ENCODE data around the gene SIRPA.

- TF ChIP-seq CTCF (IDR thresholded peaks at IDR 0.05) (no peak), POLR2A (IDR thresholded peaks at IDR 0.05) (no peak)
Observed at GRCh38 chr20:1904135-1904534, 8.9 kb downstream of the SIRPA start.
